ENCODE data around the gene R3HDM4. TPM values are rescaled to one million over a fixed set of nuclear protein-coding genes. Genes with fewer than 3 reads are reported as not detected.

Gene R3HDM4
- total and polyA plus RNA-seq, 2 donors (not counting 3 experiments of a cell fraction or from before 2014, with no cell fraction given), result 51.8 to 53.9 TPM

DNA sequence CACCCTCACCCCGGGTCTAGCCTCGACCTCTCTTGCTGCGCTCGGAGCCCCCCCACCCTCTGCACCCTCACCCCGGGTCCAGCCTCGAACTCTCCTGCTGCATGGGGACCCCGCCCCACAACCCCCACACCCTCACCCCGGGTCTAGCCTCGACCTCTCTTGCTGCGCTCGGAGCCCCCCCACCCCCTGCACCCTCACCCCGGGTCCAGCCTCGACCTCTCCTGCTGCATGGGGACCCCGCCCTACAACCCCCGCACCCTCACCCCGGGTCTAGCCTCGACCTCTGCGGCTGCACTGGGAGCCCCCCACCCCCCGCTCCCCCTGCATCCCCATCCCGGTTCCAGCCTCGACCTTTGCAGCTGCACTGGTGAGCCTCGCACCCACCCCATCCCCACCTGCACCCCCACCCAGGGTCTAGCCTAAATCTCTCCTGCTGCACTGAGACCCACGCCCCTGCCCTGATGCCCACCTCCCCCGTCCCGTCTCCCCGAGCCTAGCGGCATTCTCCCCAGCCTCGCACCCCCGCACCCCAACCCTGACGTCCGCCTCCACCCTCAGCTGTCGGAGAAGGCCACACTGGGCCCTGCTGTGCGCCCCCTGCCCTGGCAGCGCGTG lies 51.8 kb downstream of the R3HDM4 start:
- Histone ChIP-seq H2AFZ (ENCODE audit: low read depth, low read length) (no peak overlapping the region), H3K9me3 (replicated peaks; ENCODE audit: control insufficient read depth, insufficient read depth, low read length) (no peaks in the 10 kb centered on the region), H3K9me1 (replicated peaks; ENCODE audit: control insufficient read depth, extremely low read depth, insufficient read depth, low read length) (no peaks in the 10 kb centered on the region), H3K4me2 (ENCODE audit: insufficient read depth, low read length) (no peak overlapping the region), H4K20me1 (replicated peaks; ENCODE audit: control insufficient read depth, extremely low read depth, insufficient read depth, low read length) (no peaks in the 10 kb centered on the region), H3K4me3 (replicated peaks in 1 of 3; ENCODE audit: insufficient read depth in 1 of 3, low read depth in 1 of 3, low read length in 3 of 3) (no peak overlapping the region), H3K36me3 (ENCODE audit: control insufficient read depth in 2 of 2, extremely low read depth in 1 of 2, insufficient read depth in 2 of 2, low read length in 2 of 2) (no peaks in the 10 kb centered on the region), H3K27ac (ENCODE audit: insufficient read depth, low read depth, low read length) (no peak overlapping the region), H3K79me2 (ENCODE audit: control insufficient read depth, insufficient read depth, low read length) (no peaks in the 10 kb centered on the region), H3K27me3 (ENCODE audit: control insufficient read depth in 2 of 2, insufficient read depth in 2 of 2, low read length in 2 of 2) (peaks cover 0 to 2% of the 10 kb centered on the region in 2 experiments), H3K9ac (replicated peaks; ENCODE audit: extremely low read depth, insufficient read depth, low read length) (no peak overlapping the region), H3K4me1 (ENCODE audit: control insufficient read depth, extremely low read depth, insufficient read depth, low read length) (no peaks in the 10 kb centered on the region)
- ChIA-PET CTCF (no interaction called here), POLR2A (no interaction called here)
- no peak for TF ChIP-seq FOS (IDR thresholded peaks at IDR 0.05; ENCODE audit: borderline replicate concordance, insufficient read depth, low read length)
- no peak for TF ChIP-seq EZH2 (IDR thresholded peaks at IDR 0.05; ENCODE audit: borderline replicate concordance, low read depth, low read length, severe bottlenecking)
- TF ChIP-seq POLR2A (IDR thresholded peaks at IDR 0.05; ENCODE audit: low read depth, low read length), result no peak
- TF ChIP-seq GATA2 (IDR thresholded peaks at IDR 0.05; ENCODE audit: insufficient read depth, insufficient read length, low read depth, low read length), result no peak
- TF ChIP-seq, protein P1, sequence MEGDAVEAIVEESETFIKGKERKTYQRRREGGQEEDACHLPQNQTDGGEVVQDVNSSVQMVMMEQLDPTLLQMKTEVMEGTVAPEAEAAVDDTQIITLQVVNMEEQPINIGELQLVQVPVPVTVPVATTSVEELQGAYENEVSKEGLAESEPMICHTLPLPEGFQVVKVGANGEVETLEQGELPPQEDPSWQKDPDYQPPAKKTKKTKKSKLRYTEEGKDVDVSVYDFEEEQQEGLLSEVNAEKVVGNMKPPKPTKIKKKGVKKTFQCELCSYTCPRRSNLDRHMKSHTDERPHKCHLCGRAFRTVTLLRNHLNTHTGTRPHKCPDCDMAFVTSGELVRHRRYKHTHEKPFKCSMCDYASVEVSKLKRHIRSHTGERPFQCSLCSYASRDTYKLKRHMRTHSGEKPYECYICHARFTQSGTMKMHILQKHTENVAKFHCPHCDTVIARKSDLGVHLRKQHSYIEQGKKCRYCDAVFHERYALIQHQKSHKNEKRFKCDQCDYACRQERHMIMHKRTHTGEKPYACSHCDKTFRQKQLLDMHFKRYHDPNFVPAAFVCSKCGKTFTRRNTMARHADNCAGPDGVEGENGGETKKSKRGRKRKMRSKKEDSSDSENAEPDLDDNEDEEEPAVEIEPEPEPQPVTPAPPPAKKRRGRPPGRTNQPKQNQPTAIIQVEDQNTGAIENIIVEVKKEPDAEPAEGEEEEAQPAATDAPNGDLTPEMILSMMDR (IDR thresholded peaks at IDR 0.05; ENCODE audit: extremely low read depth in 1 of 2, insufficient read depth in 1 of 2, low read depth in 1 of 2, low read length in 2 of 2), result no peak
- no peak for TF ChIP-seq JUN (IDR thresholded peaks at IDR 0.05; ENCODE audit: borderline replicate concordance, insufficient read depth, insufficient read length, low read depth)
- dilution Hi-C loops (cut with MboI; ENCODE audit: extremely low pct_ligation_motif_present, low sequenced_read_pairs) (no loop called here), intact Hi-C loops (cut with micrococcal nuclease) (no loop called here)
- DNase-seq (ENCODE audit: low read depth, low spot score) (no peak), FAIRE-seq (no peak)
- BruUV-seq (replicated peaks), result no TSS peak

All from endothelial cell of umbilical vein (primary cell).